Suprapubic skin (tissue), 4 donors: Measurements from ENCODE around the gene LRFN2. TPM values are rescaled to one million over a fixed set of nuclear protein-coding genes. Genes with fewer than 3 reads are reported as not detected.

ENCODE experiments used
- DNase-seq, 2 donors: peaks; one replicate each; pipeline ENCODE4 v3.0.0-alpha.2; 2019; ENCODE audit warnings: low spot score in 2 of 2
- H3K27ac ChIP-seq: fragments of 200-600 bp; sonication (generic); one replicate; pipeline ENCODE4 v1.5.1; 2019
- H3K27me3 ChIP-seq: fragments of 200-600 bp; sonication (generic); one replicate; pipeline ENCODE4 v1.5.1; 2019
- H3K36me3 ChIP-seq: fragments of 200-600 bp; sonication (generic); one replicate; pipeline ENCODE4 v1.5.1; 2019
- H3K4me1 ChIP-seq: fragments of 200-600 bp; sonication (generic); one replicate; pipeline ENCODE4 v1.5.1; 2019
- H3K4me3 ChIP-seq: fragments of 200-600 bp; sonication (generic); one replicate; pipeline ENCODE4 v1.5.1; 2019; ENCODE audit warnings: mild to moderate bottlenecking
- H3K9me3 ChIP-seq: fragments of 200-600 bp; sonication (generic); one replicate; pipeline ENCODE4 v1.5.1; 2019
- CTCF ChIP-seq, 2 donors: fragments of 200-600 bp in 1 of 2; fragments of 450-650 bp in 1 of 2; sonication (generic) in 1 of 2; IDR thresholded peaks; one replicate each; pipeline ENCODE4 v1.5.1; 2016 to 2019; ENCODE audit warnings: antibody characterized with exemption in 2 of 2, mild to moderate bottlenecking in 1 of 2, moderate library complexity in 1 of 2
- EP300 ChIP-seq: sonication (generic); formaldehyde crosslinking; IDR thresholded peaks from one replicate; pipeline ENCODE4 v1.6.1; 2017; ENCODE audit warnings: antibody characterized with exemption
- POLR2A ChIP-seq, 2 donors: fragments of 450-650 bp; IDR thresholded peaks; one replicate each; pipeline ENCODE4 v1.6.1; 2017; ENCODE audit warnings: antibody characterized with exemption in 2 of 2, mild to moderate bottlenecking in 2 of 2, moderate library complexity in 2 of 2
- POLR2AphosphoS5 ChIP-seq, 3 donors: sonication (generic); formaldehyde crosslinking; IDR thresholded peaks; one replicate each; pipeline ENCODE4 v1.6.1; 2017; ENCODE audit warnings: antibody characterized with exemption in 3 of 3
- WGBS: methylation state at CpG from one replicate; pipeline ENCODE4 v1.1.5; 2018; 5-methylcytosine and 5-hydroxymethylcytosine counted together
- total RNA-seq, 4 donors: library from RNA; depleted of rRNA; stranded (reverse); fragments of >200 nt; gene quantifications; one replicate each; pipeline ENCODE4 v1.1.0, GENCODE V29; 2016

LRFN2 gene
- total RNA-seq, 4 donors from 2014 or later: not detected

GRCh38 chr6:40461643-40462042, 125.5 kb downstream of the LRFN2 start:
- Histone ChIP-seq H3K36me3 (no peaks in the 10 kb centered on the region), H3K4me3 (no peak overlapping the region), H3K27me3 (no peaks in the 10 kb centered on the region), H3K27ac (no peak overlapping the region), H3K4me1 (no peaks in the 10 kb centered on the region), H3K9me3 (no peaks in the 10 kb centered on the region)
- WGBS: 80% methylated on average over 3 of the region's 3 CpGs
- TF ChIP-seq CTCF (IDR thresholded peaks at IDR 0.05): no peak
- TF ChIP-seq POLR2A (IDR thresholded peaks at IDR 0.05): no peak
- no peak for TF ChIP-seq POLR2AphosphoS5 (IDR thresholded peaks at IDR 0.05)
- TF ChIP-seq EP300: no peak
- no peak for DNase-seq

- no peak for DNase-seq
- WGBS: 50% methylated on average over 1 of the region's 1 CpG
- H3K4me1 ChIP-seq: no peaks in the 10 kb centered on the region
- no peak for TF ChIP-seq POLR2A (IDR thresholded peaks at IDR 0.05)
- TF ChIP-seq POLR2AphosphoS5 (IDR thresholded peaks at IDR 0.05): no peak
- TF ChIP-seq CTCF (IDR thresholded peaks at IDR 0.05): no peak
- no peak for TF ChIP-seq EP300
- H3K4me3 ChIP-seq: no peak overlapping the region
- no peak overlapping the region for H3K27ac ChIP-seq
- no peaks in the 10 kb centered on the region for H3K9me3 ChIP-seq
- no peaks in the 10 kb centered on the region for H3K27me3 ChIP-seq
- no peaks in the 10 kb centered on the region for H3K36me3 ChIP-seq
These were observed 126.8 kb downstream of the LRFN2 start for GRCh38 chr6:40460380-40460779.

- no peaks in the 10 kb centered on the region for H3K27me3 ChIP-seq
- no peak overlapping the region for H3K4me3 ChIP-seq
- DNase-seq: no peak
- WGBS: 100% methylated on average over 1 of the region's 1 CpG
- H3K4me1 ChIP-seq: no peaks in the 10 kb centered on the region
- TF ChIP-seq CTCF (IDR thresholded peaks at IDR 0.05) (no peak), POLR2AphosphoS5 (IDR thresholded peaks at IDR 0.05) (no peak)
- H3K36me3 ChIP-seq: no peaks in the 10 kb centered on the region
- H3K9me3 ChIP-seq: no peaks in the 10 kb centered on the region
- no peak overlapping the region for H3K27ac ChIP-seq
These were observed 129.9 kb downstream of the LRFN2 start for GRCh38 chr6:40457261-40457660.

GRCh38 chr6:40456390-40457013, 130.7 kb downstream of the LRFN2 start:
- Histone ChIP-seq H3K36me3 (no peaks in the 10 kb centered on the region), H3K4me3 (no peak overlapping the region), H3K9me3 (no peaks in the 10 kb centered on the region), H3K4me1 (no peaks in the 10 kb centered on the region), H3K27me3 (no peaks in the 10 kb centered on the region), H3K27ac (no peak overlapping the region)
- 86% methylated on average over 5 of the region's 5 CpGs for WGBS
- TF ChIP-seq POLR2AphosphoS5 (IDR thresholded peaks at IDR 0.05) (no peak), POLR2A (IDR thresholded peaks at IDR 0.05) (no peak), CTCF (IDR thresholded peaks at IDR 0.05) (no peak), EP300 (no peak)
- DNase-seq: no peak

- 100% methylated on average over 1 of the region's 1 CpG for whole genome bisulfite sequencing
- Histone ChIP-seq H3K4me1 (no peaks in the 10 kb centered on the region), H3K27ac (no peak overlapping the region), H3K27me3 (no peaks in the 10 kb centered on the region), H3K4me3 (no peak overlapping the region), H3K9me3 (no peaks in the 10 kb centered on the region), H3K36me3 (no peaks in the 10 kb centered on the region)
- DNase-seq: no peak
- no peak for TF ChIP-seq POLR2A (IDR thresholded peaks at IDR 0.05)
These were observed 131.3 kb downstream of the LRFN2 start for GRCh38 chr6:40455686-40456389.
